Effector memory CD8-positive, alpha-beta T cell (primary cell): ENCODE measurements around the gene C2CD5.
A peak's percentile ranks its signal among the peaks of the same experiment; 100 is the strongest.

Source experiments
- ATAC-seq: fragments of 150-1000 bp; cut with Tn5 transposase; replicated peaks from 2 replicates; pipeline ENCODE4 v1.10.0; 2021; ENCODE audit warnings: mild to moderate bottlenecking, moderate library complexity
- DNase-seq, 3 experiments: peaks; one replicate each; pipeline ENCODE4 v3.0.0; 2021
- H3K27ac Mint-ChIP-seq, 2 donors: one replicate each; pipeline ENCODE4 v1.8.0; 2022; ENCODE audit warnings: mild to moderate bottlenecking in 2 of 2, mixed read lengths in 2 of 2, moderate library complexity in 2 of 2
- H3K27me3 Mint-ChIP-seq, 2 donors: one replicate each; pipeline ENCODE4 v1.8.0; 2022; ENCODE audit warnings: mixed read lengths in 2 of 2
- H3K36me3 Mint-ChIP-seq: one replicate; pipeline ENCODE4 v1.8.0; 2022; ENCODE audit warnings: mild to moderate bottlenecking, moderate library complexity, mixed read lengths; ENCODE audit not compliant: insufficient read depth
- H3K4me1 Mint-ChIP-seq, 2 donors: one replicate each; pipeline ENCODE4 v1.8.0; 2022; ENCODE audit warnings: low read depth in 2 of 2, mixed read lengths in 2 of 2
- H3K4me3 Mint-ChIP-seq, 2 donors: one replicate each; pipeline ENCODE4 v1.8.0; 2022; ENCODE audit warnings: mild to moderate bottlenecking in 2 of 2, mixed read lengths in 2 of 2, moderate library complexity in 2 of 2
- H3K9me3 Mint-ChIP-seq, 2 donors: one replicate each; pipeline ENCODE4 v1.8.0; 2022; ENCODE audit warnings: mixed read lengths in 2 of 2

The C2CD5 gene

GRCh38 chr12:22551624-22552023 lies 7.3 kb upstream of the C2CD5 start:
- no peak overlapping the region for H3K27ac Mint-ChIP-seq
- no peak for ATAC-seq

GRCh38 chr12:22545255-22545654 lies 913 bp upstream of the C2CD5 start:
- no peaks in the 10 kb centered on the region for H3K9me3 Mint-ChIP-seq
- peaks cover 8% of the 10 kb centered on the region for H3K36me3 Mint-ChIP-seq
- peak overlapping the region; percentile 91 to 94 for H3K4me3 Mint-ChIP-seq
- DNase-seq (no peak), ATAC-seq (no peak)
- peak overlapping the region; percentile 94 to 96 for H3K27ac Mint-ChIP-seq
- H3K4me1 Mint-ChIP-seq, result peaks cover 26% of the 10 kb centered on the region in 2 donors
- H3K27me3 Mint-ChIP-seq, result peaks cover 16 to 17% of the 10 kb centered on the region in 2 donors

More at GRCh38 chr12:22551624-22552023, 7.3 kb upstream of the C2CD5 start:
- peaks cover 1 to 11% of the 10 kb centered on the region in 2 donors for H3K9me3 Mint-ChIP-seq
- no peaks in the 10 kb centered on the region for H3K36me3 Mint-ChIP-seq
- H3K27me3 Mint-ChIP-seq, result peaks cover 24 to 32% of the 10 kb centered on the region in 2 donors
- H3K4me3 Mint-ChIP-seq, result no peak overlapping the region
- no peaks in the 10 kb centered on the region for H3K4me1 Mint-ChIP-seq
- DNase-seq, result no peak

GRCh38 chr12:22543246-22544037 lies 900 bp downstream of the C2CD5 start:
- DNase-seq (peak; percentile 35), ATAC-seq (peak; percentile 29)
- Mint-ChIP-seq H3K4me3 (peak overlapping the region; percentile 91 to 94), H3K9me3 (no peaks in the 10 kb centered on the region), H3K36me3 (peaks cover 8% of the 10 kb centered on the region), H3K4me1 (peaks cover 35 to 39% of the 10 kb centered on the region in 2 donors), H3K27ac (peak overlapping the region; percentile 94 to 96), H3K27me3 (peaks cover 7 to 8% of the 10 kb centered on the region in 2 donors)

DNA sequence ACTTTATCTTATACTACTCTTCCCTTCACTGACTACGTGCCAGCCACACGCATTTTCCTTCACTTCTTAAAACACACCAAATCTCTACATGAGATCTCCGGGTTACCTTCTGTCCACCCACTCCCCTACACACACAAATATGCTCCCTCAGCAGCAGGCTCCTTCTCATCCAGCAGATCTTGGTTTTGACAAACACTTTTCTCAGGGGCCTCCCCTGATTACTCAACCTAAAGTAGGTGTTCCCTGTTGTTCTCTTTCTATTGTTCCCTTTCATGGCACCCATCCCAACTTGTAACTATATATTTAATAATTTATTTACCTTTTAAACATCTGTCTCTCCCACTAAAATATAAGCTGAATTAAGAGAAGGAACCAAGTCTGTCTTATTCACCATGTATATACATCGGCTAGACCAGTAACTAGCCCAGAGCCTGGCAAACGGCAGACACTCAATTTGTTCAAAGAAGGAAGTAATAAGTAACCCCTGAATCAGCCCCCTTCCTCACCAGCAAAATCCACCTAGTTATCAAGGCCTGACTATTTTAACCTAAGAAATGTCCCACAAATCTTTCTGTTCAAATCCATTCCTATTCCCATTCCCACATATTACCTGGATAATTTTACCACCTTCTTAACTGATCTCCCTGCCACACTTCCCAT lies 2.7 kb downstream of the C2CD5 start:
- peak overlapping the region; percentile 1 to 15 for H3K4me3 Mint-ChIP-seq

DNA sequence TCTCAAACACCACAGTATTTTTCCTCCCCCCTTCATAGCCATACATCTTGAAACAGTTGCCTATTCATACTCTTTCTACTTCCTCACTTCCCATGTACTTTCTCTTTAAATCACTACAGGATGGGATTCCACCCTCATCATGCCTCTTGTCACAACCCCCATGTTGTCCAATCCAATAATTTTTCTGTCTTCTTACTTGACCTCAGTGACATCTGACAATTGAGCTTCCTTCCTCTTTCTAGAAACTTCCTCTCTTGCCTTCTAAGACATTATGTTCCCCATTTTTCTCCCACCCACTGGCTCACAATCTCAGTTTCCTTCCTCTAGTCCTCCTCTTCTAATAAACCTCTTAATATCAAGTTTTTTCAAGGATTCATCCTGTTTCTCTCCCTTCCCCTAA lies 5.3 kb downstream of the C2CD5 start:
- peak overlapping the region in 1 of 2 donors; percentile 9 for H3K27ac Mint-ChIP-seq
- H3K36me3 Mint-ChIP-seq, result peaks cover 8% of the 10 kb centered on the region
- no peaks in the 10 kb centered on the region for H3K9me3 Mint-ChIP-seq
- DNase-seq (no peak), ATAC-seq (no peak)
- peaks cover 37 to 57% of the 10 kb centered on the region in 2 donors for H3K4me1 Mint-ChIP-seq
- H3K4me3 Mint-ChIP-seq, result peak overlapping the region in 1 of 2 donors; percentile 2
- no peaks in the 10 kb centered on the region for H3K27me3 Mint-ChIP-seq

More for the DNA sequence above, 2.7 kb downstream of the C2CD5 start:
- ATAC-seq (no peak), DNase-seq (no peak)
- Mint-ChIP-seq H3K4me1 (peaks cover 39 to 50% of the 10 kb centered on the region in 2 donors), H3K9me3 (no peaks in the 10 kb centered on the region), H3K27me3 (no peaks in the 10 kb centered on the region), H3K27ac (peak overlapping the region in 1 of 2 donors; percentile 25), H3K36me3 (peaks cover 8% of the 10 kb centered on the region)

DNA sequence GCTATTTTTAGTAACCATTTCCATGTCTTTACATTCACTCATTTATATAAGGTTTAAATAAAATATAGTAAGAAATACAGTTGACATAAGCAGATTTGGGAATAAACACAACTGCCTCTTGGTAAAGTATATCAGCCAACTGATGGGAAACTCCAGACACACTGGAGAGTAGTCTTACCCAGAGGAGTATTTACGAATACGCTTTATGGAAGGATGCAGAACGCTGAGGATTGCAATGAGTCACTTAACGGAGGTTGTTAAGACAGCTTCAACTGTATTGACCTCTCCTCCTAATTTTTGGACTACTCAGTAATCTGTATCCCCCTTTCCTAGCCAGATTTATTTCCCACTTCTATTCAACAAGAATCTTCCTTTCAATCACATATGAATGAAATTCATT lies 6.0 kb downstream of the C2CD5 start:
- DNase-seq (no peak), ATAC-seq (no peak)
- H3K36me3 Mint-ChIP-seq, result peaks cover under 1% of the 10 kb centered on the region
- H3K27me3 Mint-ChIP-seq, result no peaks in the 10 kb centered on the region
- H3K4me1 Mint-ChIP-seq, result peaks cover 37 to 60% of the 10 kb centered on the region in 2 donors
- no peak overlapping the region for H3K4me3 Mint-ChIP-seq
- no peak overlapping the region for H3K27ac Mint-ChIP-seq
- H3K9me3 Mint-ChIP-seq, result no peaks in the 10 kb centered on the region

DNA sequence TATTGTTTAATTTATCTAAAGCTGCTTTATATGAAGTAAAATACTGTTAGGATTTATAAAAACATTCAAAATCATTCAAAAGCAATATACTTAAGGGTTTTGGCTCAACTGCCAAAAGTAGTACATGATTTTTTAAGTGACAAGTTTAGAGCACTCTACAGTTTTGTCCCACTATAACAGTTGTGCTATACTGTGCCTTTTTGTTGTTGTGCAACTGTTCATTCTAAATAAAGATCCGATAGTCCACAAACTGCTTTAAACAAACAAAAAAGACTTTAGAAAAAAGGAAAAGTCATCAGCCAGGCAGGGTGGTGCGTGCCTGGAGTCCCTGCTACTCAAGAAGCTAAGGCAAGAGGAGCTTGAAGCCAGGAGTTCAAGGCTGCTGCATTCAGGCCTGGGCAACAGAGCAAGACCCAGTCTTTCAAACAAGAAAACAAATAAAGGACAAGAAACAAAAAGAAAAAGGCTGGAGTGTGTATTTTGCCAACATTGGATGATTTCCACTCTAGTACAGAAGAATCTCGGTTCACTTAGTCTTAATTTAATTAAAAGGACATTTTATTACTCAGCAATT lies 7.3 kb downstream of the C2CD5 start:
- peaks cover 34 to 59% of the 10 kb centered on the region in 2 donors for H3K4me1 Mint-ChIP-seq
- DNase-seq (no peak), ATAC-seq (no peak)
- no peak overlapping the region for H3K27ac Mint-ChIP-seq
- H3K9me3 Mint-ChIP-seq, result no peaks in the 10 kb centered on the region
- peaks cover 4% of the 10 kb centered on the region for H3K36me3 Mint-ChIP-seq
- H3K27me3 Mint-ChIP-seq, result no peaks in the 10 kb centered on the region
- H3K4me3 Mint-ChIP-seq, result no peak overlapping the region

GRCh38 chr12:22536346-22536945 lies 7.9 kb downstream of the C2CD5 start:
- H3K36me3 Mint-ChIP-seq, result peaks cover 10% of the 10 kb centered on the region
- no peaks in the 10 kb centered on the region for H3K27me3 Mint-ChIP-seq
- no peak overlapping the region for H3K27ac Mint-ChIP-seq
- no peak overlapping the region for H3K4me3 Mint-ChIP-seq
- no peak for DNase-seq
- peaks cover 30 to 53% of the 10 kb centered on the region in 2 donors for H3K4me1 Mint-ChIP-seq
- no peak for ATAC-seq
- H3K9me3 Mint-ChIP-seq, result no peaks in the 10 kb centered on the region

DNA sequence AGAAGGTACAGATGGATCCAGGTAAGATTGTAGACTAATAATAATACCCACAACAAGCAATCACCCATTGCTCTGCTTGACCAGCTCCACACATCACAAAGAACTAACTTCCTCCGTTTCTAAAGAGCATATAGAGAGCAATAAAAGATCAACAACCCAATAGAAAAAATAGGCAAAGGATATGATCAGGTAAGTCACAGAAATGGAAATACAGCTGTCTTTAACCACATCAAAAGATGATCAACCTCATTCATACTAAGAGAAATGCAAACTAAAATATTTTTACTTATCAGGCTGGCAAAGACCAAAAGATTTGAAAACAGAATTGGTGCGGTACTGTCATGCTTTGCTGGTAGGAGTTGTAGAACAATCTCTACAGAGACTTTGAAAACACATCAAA lies 8.9 kb downstream of the C2CD5 start:
- no peak for ATAC-seq
- no peak overlapping the region for H3K27ac Mint-ChIP-seq
- H3K4me3 Mint-ChIP-seq, result no peak overlapping the region

DNA sequence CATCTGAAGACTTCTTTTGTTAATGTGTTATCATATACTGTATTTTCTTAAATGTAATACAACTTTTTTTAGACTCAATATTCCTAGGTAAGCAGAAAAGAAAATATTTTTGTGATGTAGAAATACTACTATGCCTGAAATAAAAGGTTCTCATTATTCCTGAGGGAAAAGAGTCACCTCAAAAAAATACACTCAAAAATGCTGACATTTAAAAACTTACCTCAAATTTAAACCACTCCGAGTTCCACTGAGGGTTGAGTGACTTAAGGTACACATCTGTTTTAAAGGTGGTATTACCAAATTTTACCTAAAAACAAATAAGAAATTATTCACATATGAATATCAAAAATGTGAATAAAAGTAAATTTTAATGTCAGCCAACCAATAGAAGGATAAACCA lies 9.3 kb downstream of the C2CD5 start:
- DNase-seq (no peak), ATAC-seq (no peak)
- H3K4me3 Mint-ChIP-seq, result no peak overlapping the region
- H3K27ac Mint-ChIP-seq, result no peak overlapping the region
- H3K36me3 Mint-ChIP-seq, result peaks cover 15% of the 10 kb centered on the region
- peaks cover 23 to 42% of the 10 kb centered on the region in 2 donors for H3K4me1 Mint-ChIP-seq
- H3K27me3 Mint-ChIP-seq, result no peaks in the 10 kb centered on the region
- no peaks in the 10 kb centered on the region for H3K9me3 Mint-ChIP-seq

More for the DNA sequence above, 8.9 kb downstream of the C2CD5 start:
- H3K27me3 Mint-ChIP-seq, result no peaks in the 10 kb centered on the region
- H3K9me3 Mint-ChIP-seq, result no peaks in the 10 kb centered on the region
- H3K36me3 Mint-ChIP-seq, result peaks cover 15% of the 10 kb centered on the region
- DNase-seq, result no peak
- H3K4me1 Mint-ChIP-seq, result peaks cover 25 to 46% of the 10 kb centered on the region in 2 donors

- H3K9me3 Mint-ChIP-seq, result no peaks in the 10 kb centered on the region
- peak overlapping the region in 1 of 2 donors; percentile 80 for H3K27ac Mint-ChIP-seq
- H3K4me1 Mint-ChIP-seq, result peaks cover 14 to 31% of the 10 kb centered on the region in 2 donors
- H3K27me3 Mint-ChIP-seq, result no peaks in the 10 kb centered on the region
- peaks cover 15% of the 10 kb centered on the region for H3K36me3 Mint-ChIP-seq
- peak; percentile 26 for ATAC-seq
- H3K4me3 Mint-ChIP-seq, result peak overlapping the region in 1 of 2 donors; percentile 7
- DNase-seq, result no peak
Measured at GRCh38 chr12:22533155-22533554, 11.2 kb downstream of the C2CD5 start.

GRCh38 chr12:22532317-22532716 lies 12.0 kb downstream of the C2CD5 start:
- H3K27ac Mint-ChIP-seq, result peak overlapping the region in 1 of 2 donors; percentile 80
- H3K27me3 Mint-ChIP-seq, result no peaks in the 10 kb centered on the region
- H3K9me3 Mint-ChIP-seq, result no peaks in the 10 kb centered on the region
- no peak for ATAC-seq
- DNase-seq, result no peak
- no peak overlapping the region for H3K4me3 Mint-ChIP-seq
- H3K4me1 Mint-ChIP-seq, result peaks cover 14 to 27% of the 10 kb centered on the region in 2 donors
- H3K36me3 Mint-ChIP-seq, result peaks cover 15% of the 10 kb centered on the region

- H3K4me3 Mint-ChIP-seq, result no peak overlapping the region
- H3K27me3 Mint-ChIP-seq, result no peaks in the 10 kb centered on the region
- peaks cover 11 to 23% of the 10 kb centered on the region in 2 donors for H3K4me1 Mint-ChIP-seq
Measured at GRCh38 chr12:22531205-22531604, 13.1 kb downstream of the C2CD5 start.

More at GRCh38 chr12:22531205-22531604, 13.1 kb downstream of the C2CD5 start:
- ATAC-seq (no peak), DNase-seq (no peak)
- Mint-ChIP-seq H3K27ac (no peak overlapping the region), H3K9me3 (no peaks in the 10 kb centered on the region), H3K36me3 (peaks cover 22% of the 10 kb centered on the region)
